Liver (tissue), 9 donors: ENCODE measurements around the gene PPFIBP1. TPM values are rescaled to one million over a fixed set of nuclear protein-coding genes. Genes with fewer than 3 reads are reported as not detected.

Source experiments
- DNase-seq: peaks from one replicate; pipeline ENCODE4 v3.0.0-alpha.2; 2017; ENCODE audit warnings: low spot score
- H3K27ac ChIP-seq, 2 donors: one replicate each; pipeline ENCODE4 v1.7.0; 2013; ENCODE audit warnings: inconsistent platforms in 2 of 2, low read length in 2 of 2, control low read depth in 1 of 2, low read depth in 1 of 2, mild to moderate bottlenecking in 1 of 2
- H3K27me3 ChIP-seq, 4 donors: one replicate each; pipeline versions ENCODE4 v1.6.1 to v1.7.0; 2013; ENCODE audit warnings: low read length in 3 of 4, inconsistent platforms in 1 of 4, mild to moderate bottlenecking in 1 of 4, moderate library complexity in 1 of 4; ENCODE audit not compliant: control insufficient read depth in 4 of 4, insufficient read depth in 4 of 4
- H3K36me3 ChIP-seq, 4 donors: one replicate each; pipeline versions ENCODE4 v1.6.1 to v1.7.0; 2013; ENCODE audit warnings: low read length in 3 of 4, mild to moderate bottlenecking in 3 of 4, low read depth in 1 of 4, moderate library complexity in 1 of 4; ENCODE audit not compliant: control insufficient read depth in 4 of 4, insufficient read depth in 3 of 4
- H3K4me1 ChIP-seq, 4 donors: one replicate each; pipeline versions ENCODE4 v1.6.1 to v1.7.0; 2013; ENCODE audit warnings: low read length in 3 of 4, mild to moderate bottlenecking in 3 of 4, moderate library complexity in 1 of 4; ENCODE audit not compliant: control insufficient read depth in 4 of 4, insufficient read depth in 4 of 4
- H3K4me3 ChIP-seq, 3 donors: one replicate each; pipeline versions ENCODE4 v1.6.1 to v1.7.0; 2013; ENCODE audit warnings: low read length in 3 of 3, control low read depth in 1 of 3, low read depth in 1 of 3, mild to moderate bottlenecking in 1 of 3
- H3K9ac ChIP-seq, 2 donors: one replicate each; pipeline ENCODE4 v1.7.0; 2013; ENCODE audit warnings: low read length in 2 of 2, mild to moderate bottlenecking in 2 of 2, moderate library complexity in 2 of 2, control low read depth in 1 of 2, low read depth in 1 of 2
- H3K9me3 ChIP-seq, 4 donors: one replicate each; pipeline versions ENCODE4 v1.6.1 to v1.7.0; 2013; ENCODE audit warnings: low read length in 3 of 4; ENCODE audit not compliant: control insufficient read depth in 4 of 4
- EGR1 ChIP-seq, 2 donors: IDR thresholded peaks; 2 replicates each; pipeline ENCODE4 v1.6.1; 2016 to 2018; ENCODE audit warnings: antibody characterized with exemption in 2 of 2, low read depth in 2 of 2
- FOXA1 ChIP-seq: IDR thresholded peaks from 2 replicates; pipeline ENCODE4 v1.6.1; 2016; ENCODE audit warnings: antibody characterized with exemption
- GABPA ChIP-seq, 2 donors: IDR thresholded peaks in 1 of 2; conservative IDR thresholded peaks in 1 of 2; 2 replicates each; pipeline ENCODE4 v1.6.1; 2016; ENCODE audit warnings: antibody characterized with exemption in 2 of 2, mild to moderate bottlenecking in 1 of 2, moderate library complexity in 1 of 2
- HNF4A ChIP-seq, 2 donors: conservative IDR thresholded peaks; 2 replicates each; pipeline ENCODE4 v1.6.1; 2016; ENCODE audit warnings: antibody characterized with exemption in 2 of 2, mild to moderate bottlenecking in 2 of 2
- HNF4G ChIP-seq: IDR thresholded peaks from 2 replicates; pipeline ENCODE4 v1.6.1; 2016; ENCODE audit warnings: antibody characterized with exemption
- RAD21 ChIP-seq, 2 donors: IDR thresholded peaks; 2 replicates each; pipeline ENCODE4 v1.6.1; 2016; ENCODE audit warnings: antibody characterized with exemption in 2 of 2, mild to moderate bottlenecking in 2 of 2
- RXRA ChIP-seq, 2 donors: IDR thresholded peaks; 2 replicates each; pipeline ENCODE4 v1.6.1; 2017 to 2018; ENCODE audit warnings: antibody characterized with exemption in 2 of 2, mild to moderate bottlenecking in 1 of 2
- SP1 ChIP-seq: IDR thresholded peaks from 2 replicates; pipeline ENCODE4 v1.6.1; 2018; ENCODE audit warnings: antibody characterized with exemption, mild to moderate bottlenecking
- TAF1 ChIP-seq: conservative IDR thresholded peaks from 2 replicates; pipeline ENCODE4 v1.6.1; 2016; ENCODE audit warnings: antibody characterized with exemption, mild to moderate bottlenecking
- YY1 ChIP-seq: IDR thresholded peaks from 2 replicates; pipeline ENCODE4 v1.6.1; 2016; ENCODE audit warnings: antibody characterized with exemption, mild to moderate bottlenecking
- WGBS: extraction: QIAGEN DNeasy Blood & Tissue Kit; methylation state at CpG from one replicate; pipeline ENCODE4 v1.1.7; 2013; 5-methylcytosine and 5-hydroxymethylcytosine counted together
- polyA plus RNA-seq, 2 donors: library from polyadenylated mRNA; stranded (reverse) in 1 of 2; unstranded in 1 of 2; fragments of 200-250 nt in 1 of 2; fragments of >200 nt in 1 of 2; fragmentation: Nextera tagmentation in 1 of 2; extraction: Ambion mirVana in 1 of 2; gene quantifications; one replicate each; pipeline versions ENCODE4 v1.2.1 to v1.2.3, GENCODE V29; 2013 to 2015
- total RNA-seq, 2 donors: library from RNA; depleted of rRNA; stranded (reverse); fragments of >200 nt; gene quantifications; one replicate each; pipeline ENCODE4 v1.2.3, GENCODE V29; 2014
- TF ChIP-seq, protein P1 (sequence below): IDR thresholded peaks from 2 replicates; pipeline ENCODE4 v1.6.1; 2016; ENCODE audit warnings: antibody characterized with exemption
- TF ChIP-seq, protein P2 (sequence below): IDR thresholded peaks from 2 replicates; pipeline ENCODE4 v1.6.1; 2016; ENCODE audit warnings: antibody characterized with exemption
- TF ChIP-seq, protein P3 (sequence below): IDR thresholded peaks from 2 replicates; pipeline ENCODE4 v1.6.1; 2016; ENCODE audit warnings: antibody characterized with exemption, mild to moderate bottlenecking
- donor health status: healthy.
- donor health status: healthy.
- donor health status: healthy.
- donor health status: healthy.
- donor health status: healthy.

PPFIBP1 gene
- total and polyA plus RNA-seq, 4 donors: 10.5 to 65.8 (median 17.4) TPM

- H3K9me3 ChIP-seq: no peaks in the 10 kb centered on the region
- WGBS: under 1% methylated on average over 6 of the region's 6 CpGs
- peaks cover 5 to 26% (median 8%) of the 10 kb centered on the region in 4 donors for H3K4me1 ChIP-seq
- peak overlapping the region; percentile 61 to 95 for H3K9ac ChIP-seq
- TF ChIP-seq HNF4A (conservative IDR thresholded peaks at IDR 0.05): no peak
- TF ChIP-seq TAF1: no peak
- TF ChIP-seq FOXA1: no peak
- TF ChIP-seq GABPA (IDR thresholded peaks at IDR 0.05 in 1 of 2, conservative IDR thresholded peaks at IDR 0.05 in 1 of 2): no peak
- peak overlapping the region; percentile 94 to 98 for H3K27ac ChIP-seq
- no peaks in the 10 kb centered on the region for H3K36me3 ChIP-seq
- DNase-seq: no peak
- H3K27me3 ChIP-seq: no peaks in the 10 kb centered on the region
- H3K4me3 ChIP-seq: peak overlapping the region; percentile 54 to 89 (median 82)
Measured at GRCh38 chr12:27523305-27523641, 733 bp upstream of the PPFIBP1 start.

- H3K27ac ChIP-seq: peak overlapping the region; percentile 94 to 98
- 1% methylated on average over 8 of the region's 8 CpGs for WGBS
- no peaks in the 10 kb centered on the region for H3K36me3 ChIP-seq
- DNase-seq: no peak
- no peaks in the 10 kb centered on the region for H3K9me3 ChIP-seq
- H3K27me3 ChIP-seq: no peaks in the 10 kb centered on the region
- TF ChIP-seq HNF4G: no peak
- TF ChIP-seq RXRA (IDR thresholded peaks at IDR 0.05): no peak
- TF ChIP-seq, protein P1, sequence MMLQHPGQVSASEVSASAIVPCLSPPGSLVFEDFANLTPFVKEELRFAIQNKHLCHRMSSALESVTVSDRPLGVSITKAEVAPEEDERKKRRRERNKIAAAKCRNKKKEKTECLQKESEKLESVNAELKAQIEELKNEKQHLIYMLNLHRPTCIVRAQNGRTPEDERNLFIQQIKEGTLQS: no peak
- no peak for TF ChIP-seq EGR1 (IDR thresholded peaks at IDR 0.05; ENCODE audit: low read depth in 2 of 2)
- TF ChIP-seq FOXA1: no peak
- no peak for TF ChIP-seq TAF1
- no peak for TF ChIP-seq RAD21 (IDR thresholded peaks at IDR 0.05)
- no peak for TF ChIP-seq SP1
- peaks cover 5 to 29% (median 8%) of the 10 kb centered on the region in 4 donors for H3K4me1 ChIP-seq
- peak overlapping the region; percentile 54 to 89 (median 75) for H3K4me3 ChIP-seq
- H3K9ac ChIP-seq: peak overlapping the region; percentile 82 to 92
Measured at GRCh38 chr12:27524494-27524835, 459 bp downstream of the PPFIBP1 start.

- H3K4me1 ChIP-seq: peaks cover 5 to 30% (median 8%) of the 10 kb centered on the region in 4 donors
- no peaks in the 10 kb centered on the region for H3K9me3 ChIP-seq
- H3K36me3 ChIP-seq: no peaks in the 10 kb centered on the region
- peak overlapping the region; percentile 54 to 89 (median 75) for H3K4me3 ChIP-seq
- no peak for DNase-seq
- H3K27ac ChIP-seq: peak overlapping the region; percentile 94 to 98
- TF ChIP-seq, protein P2, sequence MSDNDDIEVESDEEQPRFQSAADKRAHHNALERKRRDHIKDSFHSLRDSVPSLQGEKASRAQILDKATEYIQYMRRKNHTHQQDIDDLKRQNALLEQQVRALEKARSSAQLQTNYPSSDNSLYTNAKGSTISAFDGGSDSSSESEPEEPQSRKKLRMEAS: no peak
- TF ChIP-seq, protein P3, sequence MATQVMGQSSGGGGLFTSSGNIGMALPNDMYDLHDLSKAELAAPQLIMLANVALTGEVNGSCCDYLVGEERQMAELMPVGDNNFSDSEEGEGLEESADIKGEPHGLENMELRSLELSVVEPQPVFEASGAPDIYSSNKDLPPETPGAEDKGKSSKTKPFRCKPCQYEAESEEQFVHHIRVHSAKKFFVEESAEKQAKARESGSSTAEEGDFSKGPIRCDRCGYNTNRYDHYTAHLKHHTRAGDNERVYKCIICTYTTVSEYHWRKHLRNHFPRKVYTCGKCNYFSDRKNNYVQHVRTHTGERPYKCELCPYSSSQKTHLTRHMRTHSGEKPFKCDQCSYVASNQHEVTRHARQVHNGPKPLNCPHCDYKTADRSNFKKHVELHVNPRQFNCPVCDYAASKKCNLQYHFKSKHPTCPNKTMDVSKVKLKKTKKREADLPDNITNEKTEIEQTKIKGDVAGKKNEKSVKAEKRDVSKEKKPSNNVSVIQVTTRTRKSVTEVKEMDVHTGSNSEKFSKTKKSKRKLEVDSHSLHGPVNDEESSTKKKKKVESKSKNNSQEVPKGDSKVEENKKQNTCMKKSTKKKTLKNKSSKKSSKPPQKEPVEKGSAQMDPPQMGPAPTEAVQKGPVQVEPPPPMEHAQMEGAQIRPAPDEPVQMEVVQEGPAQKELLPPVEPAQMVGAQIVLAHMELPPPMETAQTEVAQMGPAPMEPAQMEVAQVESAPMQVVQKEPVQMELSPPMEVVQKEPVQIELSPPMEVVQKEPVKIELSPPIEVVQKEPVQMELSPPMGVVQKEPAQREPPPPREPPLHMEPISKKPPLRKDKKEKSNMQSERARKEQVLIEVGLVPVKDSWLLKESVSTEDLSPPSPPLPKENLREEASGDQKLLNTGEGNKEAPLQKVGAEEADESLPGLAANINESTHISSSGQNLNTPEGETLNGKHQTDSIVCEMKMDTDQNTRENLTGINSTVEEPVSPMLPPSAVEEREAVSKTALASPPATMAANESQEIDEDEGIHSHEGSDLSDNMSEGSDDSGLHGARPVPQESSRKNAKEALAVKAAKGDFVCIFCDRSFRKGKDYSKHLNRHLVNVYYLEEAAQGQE: no peak
- TF ChIP-seq TAF1 (no peak), RAD21 (IDR thresholded peaks at IDR 0.05) (peak in 1 of 2 donors; percentile 25), HNF4A (conservative IDR thresholded peaks at IDR 0.05) (peak; percentile 9 to 10), HNF4G (no peak), YY1 (peak; percentile 24)
- WGBS: 2% methylated on average over 16 of the region's 16 CpGs
- peak overlapping the region; percentile 82 to 92 for H3K9ac ChIP-seq
- no peaks in the 10 kb centered on the region for H3K27me3 ChIP-seq
Measured at GRCh38 chr12:27524839-27525753, 1.1 kb downstream of the PPFIBP1 start.
